Choroid plexus epithelial cell (primary cell): ENCODE results near the gene HCN1.
A peak's percentile ranks its signal among the peaks of the same experiment; 100 is the strongest.

Source experiments
- DNase-seq: peaks from one replicate; pipeline ENCODE4 v3.0.0-alpha.2; 2010; ENCODE audit warnings: low read depth
- H3K4me3 ChIP-seq: 2 replicates; pipeline ENCODE4 v1.5.1; 2011; ENCODE audit warnings: low read depth, mild to moderate bottlenecking, control low read depth, low read length, moderate library complexity
- TF ChIP-seq, protein P1 (sequence below): conservative IDR thresholded peaks from 2 replicates; pipeline ENCODE4 v1.5.1; 2011; ENCODE audit warnings: low read depth, mild to moderate bottlenecking, control low read depth, inconsistent platforms, low read length, moderate library complexity

HCN1 gene

GRCh38 chr5:45408067-45408466 lies 288.1 kb downstream of the HCN1 start:
- TF ChIP-seq, protein P1, sequence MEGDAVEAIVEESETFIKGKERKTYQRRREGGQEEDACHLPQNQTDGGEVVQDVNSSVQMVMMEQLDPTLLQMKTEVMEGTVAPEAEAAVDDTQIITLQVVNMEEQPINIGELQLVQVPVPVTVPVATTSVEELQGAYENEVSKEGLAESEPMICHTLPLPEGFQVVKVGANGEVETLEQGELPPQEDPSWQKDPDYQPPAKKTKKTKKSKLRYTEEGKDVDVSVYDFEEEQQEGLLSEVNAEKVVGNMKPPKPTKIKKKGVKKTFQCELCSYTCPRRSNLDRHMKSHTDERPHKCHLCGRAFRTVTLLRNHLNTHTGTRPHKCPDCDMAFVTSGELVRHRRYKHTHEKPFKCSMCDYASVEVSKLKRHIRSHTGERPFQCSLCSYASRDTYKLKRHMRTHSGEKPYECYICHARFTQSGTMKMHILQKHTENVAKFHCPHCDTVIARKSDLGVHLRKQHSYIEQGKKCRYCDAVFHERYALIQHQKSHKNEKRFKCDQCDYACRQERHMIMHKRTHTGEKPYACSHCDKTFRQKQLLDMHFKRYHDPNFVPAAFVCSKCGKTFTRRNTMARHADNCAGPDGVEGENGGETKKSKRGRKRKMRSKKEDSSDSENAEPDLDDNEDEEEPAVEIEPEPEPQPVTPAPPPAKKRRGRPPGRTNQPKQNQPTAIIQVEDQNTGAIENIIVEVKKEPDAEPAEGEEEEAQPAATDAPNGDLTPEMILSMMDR, result no peak
- no peak for DNase-seq
- H3K4me3 ChIP-seq, result no peak overlapping the region

- H3K4me3 ChIP-seq, result no peak overlapping the region
- no peak for DNase-seq
- TF ChIP-seq, protein P1, result no peak
Measured at GRCh38 chr5:45402804-45403455, 293.2 kb downstream of the HCN1 start.

DNA sequence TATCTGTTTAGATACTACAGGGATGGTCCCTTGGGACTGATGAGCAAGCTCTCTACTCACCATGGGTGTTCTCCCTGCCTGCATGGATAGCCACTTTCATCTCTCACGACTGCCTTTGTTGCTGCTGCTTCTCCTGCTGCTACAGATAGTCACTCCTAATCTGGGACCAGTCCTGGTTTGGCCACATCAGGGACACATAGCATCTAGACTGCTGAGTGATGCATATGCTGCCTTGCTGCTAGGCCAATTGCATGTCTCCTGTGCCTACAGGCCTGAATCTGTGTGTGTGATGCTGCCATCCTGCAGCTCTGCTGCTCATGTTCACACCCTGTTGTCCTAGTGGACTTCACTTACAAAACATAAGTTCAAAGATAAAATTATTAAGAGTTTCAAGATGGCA lies 297.1 kb downstream of the HCN1 start:
- TF ChIP-seq, protein P1, result no peak
- no peak overlapping the region for H3K4me3 ChIP-seq
- peak; percentile 35 for DNase-seq

GRCh38 chr5:45385321-45386058 lies 310.7 kb downstream of the HCN1 start:
- TF ChIP-seq, protein P1, result no peak
- peak; percentile 85 for DNase-seq
- H3K4me3 ChIP-seq, result no peak overlapping the region

DNA sequence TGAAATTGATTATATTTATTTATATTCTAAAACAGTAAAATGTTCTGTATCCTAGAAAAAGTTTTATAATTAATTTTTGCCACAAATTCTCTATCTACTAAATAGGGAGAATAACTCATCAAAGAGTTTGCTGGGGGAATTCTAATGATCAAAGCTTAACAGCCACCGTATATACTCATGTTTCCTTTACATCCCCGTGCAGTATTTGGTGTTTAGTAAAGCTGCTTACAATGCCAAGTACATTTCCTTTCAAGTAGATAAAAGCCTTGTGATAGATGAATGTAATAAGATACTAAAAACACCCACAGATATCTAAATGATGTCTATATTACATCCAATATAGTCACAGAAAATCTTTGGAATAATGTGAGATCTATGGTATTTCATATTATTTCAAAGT lies 312.2 kb downstream of the HCN1 start:
- DNase-seq, result peak; percentile 7
- TF ChIP-seq, protein P1, result no peak
- H3K4me3 ChIP-seq, result no peak overlapping the region

GRCh38 chr5:45382583-45382982 lies 313.6 kb downstream of the HCN1 start:
- DNase-seq, result no peak
- no peak overlapping the region for H3K4me3 ChIP-seq
- TF ChIP-seq, protein P1, result no peak

DNA sequence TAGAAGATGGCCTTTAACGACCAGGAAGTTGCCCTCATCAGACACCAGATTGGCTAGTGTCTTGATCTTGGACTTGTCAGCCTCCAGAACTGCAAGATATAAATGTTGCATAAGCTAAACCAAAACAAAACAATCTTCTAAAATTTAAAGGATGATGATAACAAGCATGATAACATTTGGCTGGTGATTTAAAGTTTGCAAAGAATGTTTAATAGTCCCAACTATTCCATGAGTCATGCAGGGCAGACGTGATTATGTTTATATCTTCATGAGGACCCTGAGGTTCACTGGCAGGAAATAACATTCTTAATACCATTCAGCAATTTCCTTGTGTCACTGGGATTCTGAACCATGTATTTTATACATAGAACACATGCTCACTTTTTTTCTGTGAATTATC lies 319.8 kb downstream of the HCN1 start:
- TF ChIP-seq, protein P1, result no peak
- peak; percentile 43 for DNase-seq
- H3K4me3 ChIP-seq, result no peak overlapping the region
